LNCAP (cell line): ENCODE results near the gene CDH13.

Source experiments
- TF ChIP-seq, protein P1 (sequence below): fragments of 450-650 bp; IDR thresholded peaks from 2 replicates; pipeline ENCODE4 v1.5.1; 2017; ENCODE audit warnings: mild to moderate bottlenecking

The CDH13 gene

DNA sequence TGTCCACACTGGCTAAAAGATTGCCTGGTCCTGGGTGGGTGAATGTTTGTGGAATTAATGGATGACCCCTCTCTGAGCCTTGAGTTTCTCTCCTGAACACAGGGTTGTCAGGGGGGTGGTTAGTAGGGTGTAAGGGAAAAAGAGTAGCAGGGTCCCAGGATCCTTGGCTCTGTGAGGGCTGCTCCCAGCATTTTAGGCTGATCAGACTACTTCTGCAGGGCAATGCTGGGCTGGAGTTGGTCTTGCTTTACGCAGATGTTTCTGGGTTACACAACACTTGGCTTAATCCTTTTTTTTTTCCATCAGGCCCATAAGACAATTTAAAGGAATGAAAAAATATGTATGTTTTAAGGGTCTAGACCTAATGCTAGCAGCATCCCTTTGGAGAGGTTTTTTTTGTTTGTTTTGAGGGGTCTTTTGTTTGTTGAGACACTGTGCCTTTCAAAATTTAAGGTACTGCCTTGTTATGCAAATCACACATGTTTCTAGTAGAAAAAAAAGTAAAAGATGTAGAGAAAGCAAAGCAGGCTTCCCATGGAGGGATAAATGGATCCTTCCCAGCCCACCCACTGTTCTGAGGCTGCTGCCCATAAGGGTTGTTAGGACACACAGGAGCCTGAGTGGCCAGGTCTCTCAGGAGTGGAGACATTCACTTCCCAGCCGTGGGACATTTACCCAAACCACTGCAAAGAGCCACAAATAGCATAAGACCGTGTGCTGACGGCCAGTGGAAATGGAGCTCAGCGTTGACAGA, 955.4 kb downstream of the CDH13 start:
- TF ChIP-seq, protein P1, sequence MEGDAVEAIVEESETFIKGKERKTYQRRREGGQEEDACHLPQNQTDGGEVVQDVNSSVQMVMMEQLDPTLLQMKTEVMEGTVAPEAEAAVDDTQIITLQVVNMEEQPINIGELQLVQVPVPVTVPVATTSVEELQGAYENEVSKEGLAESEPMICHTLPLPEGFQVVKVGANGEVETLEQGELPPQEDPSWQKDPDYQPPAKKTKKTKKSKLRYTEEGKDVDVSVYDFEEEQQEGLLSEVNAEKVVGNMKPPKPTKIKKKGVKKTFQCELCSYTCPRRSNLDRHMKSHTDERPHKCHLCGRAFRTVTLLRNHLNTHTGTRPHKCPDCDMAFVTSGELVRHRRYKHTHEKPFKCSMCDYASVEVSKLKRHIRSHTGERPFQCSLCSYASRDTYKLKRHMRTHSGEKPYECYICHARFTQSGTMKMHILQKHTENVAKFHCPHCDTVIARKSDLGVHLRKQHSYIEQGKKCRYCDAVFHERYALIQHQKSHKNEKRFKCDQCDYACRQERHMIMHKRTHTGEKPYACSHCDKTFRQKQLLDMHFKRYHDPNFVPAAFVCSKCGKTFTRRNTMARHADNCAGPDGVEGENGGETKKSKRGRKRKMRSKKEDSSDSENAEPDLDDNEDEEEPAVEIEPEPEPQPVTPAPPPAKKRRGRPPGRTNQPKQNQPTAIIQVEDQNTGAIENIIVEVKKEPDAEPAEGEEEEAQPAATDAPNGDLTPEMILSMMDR = no peak

DNA sequence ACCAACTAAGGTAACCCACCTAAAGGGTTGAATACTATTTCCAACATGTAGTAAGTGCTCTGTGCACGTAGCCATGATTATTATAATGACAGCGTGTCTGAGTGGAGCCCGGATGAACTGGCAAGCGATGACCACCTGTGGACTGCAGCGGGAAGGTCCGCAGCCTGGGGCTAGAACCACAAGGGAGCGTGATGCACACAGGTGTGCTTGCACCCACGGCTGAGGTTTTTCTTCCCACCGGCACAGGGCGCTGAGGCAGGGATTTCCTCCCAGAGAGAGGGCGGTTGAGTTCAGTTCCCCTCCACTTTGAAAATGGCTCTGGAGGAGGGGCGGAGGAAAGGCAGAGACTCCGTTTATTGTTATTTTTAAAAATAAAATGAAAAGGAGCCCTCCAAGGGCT, 959.3 kb downstream of the CDH13 start:
- TF ChIP-seq, protein P1 = no peak

DNA sequence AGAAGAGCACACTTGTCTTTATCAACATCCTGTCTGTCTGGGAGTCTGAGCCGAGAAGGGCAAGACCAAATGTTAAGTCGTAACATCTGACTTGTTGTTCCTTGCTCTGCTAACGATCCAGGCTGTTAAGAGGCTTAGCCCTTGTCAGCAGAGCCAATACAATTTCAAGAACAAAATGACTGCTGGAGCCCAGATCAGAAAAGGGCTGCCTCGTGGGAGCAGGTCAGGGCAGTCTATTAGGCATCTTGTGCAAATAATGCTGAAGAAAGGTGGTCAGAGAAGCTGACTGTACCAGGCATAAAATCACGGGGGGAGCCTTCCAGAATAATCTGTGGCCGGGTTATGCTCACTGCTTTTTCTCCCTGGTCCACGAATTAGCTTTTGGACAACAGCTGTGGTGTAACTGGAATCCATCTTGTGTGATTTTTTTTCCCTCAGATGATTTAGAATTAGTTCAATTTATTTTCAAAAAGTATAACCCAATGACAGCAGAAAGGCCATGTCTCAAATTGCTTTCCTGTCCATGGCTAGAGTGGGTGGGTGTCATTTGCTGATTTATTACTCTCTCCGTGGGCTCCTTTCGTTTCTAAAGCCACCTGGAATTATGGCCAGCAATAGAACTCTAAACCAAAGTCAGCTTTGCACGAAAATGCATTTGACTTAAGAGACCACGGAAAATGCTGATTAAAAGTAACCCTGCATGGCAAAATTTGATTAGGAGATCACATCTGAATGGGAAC, 959.9 kb downstream of the CDH13 start:
- TF ChIP-seq, protein P1 = no peak

DNA sequence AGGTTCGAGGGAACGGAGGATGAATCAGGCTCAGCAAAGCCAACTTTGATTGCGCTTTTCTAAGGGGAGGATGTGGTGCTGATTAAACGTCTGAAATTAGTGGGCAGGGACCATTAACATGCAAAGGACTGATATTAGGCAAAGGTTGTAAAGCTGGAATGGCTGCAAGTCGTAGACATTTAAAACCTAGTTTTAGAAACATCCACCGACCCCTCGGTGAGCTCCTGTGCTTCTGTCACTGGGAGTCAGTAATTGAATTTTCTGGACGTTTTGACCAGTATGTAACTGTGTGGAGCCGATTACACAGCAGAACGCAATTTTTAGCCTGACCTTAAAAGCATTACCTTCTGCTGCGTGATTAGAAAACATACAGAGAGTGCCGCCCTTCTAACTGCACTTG, 960.4 kb downstream of the CDH13 start:
- TF ChIP-seq, protein P1 = no peak

DNA sequence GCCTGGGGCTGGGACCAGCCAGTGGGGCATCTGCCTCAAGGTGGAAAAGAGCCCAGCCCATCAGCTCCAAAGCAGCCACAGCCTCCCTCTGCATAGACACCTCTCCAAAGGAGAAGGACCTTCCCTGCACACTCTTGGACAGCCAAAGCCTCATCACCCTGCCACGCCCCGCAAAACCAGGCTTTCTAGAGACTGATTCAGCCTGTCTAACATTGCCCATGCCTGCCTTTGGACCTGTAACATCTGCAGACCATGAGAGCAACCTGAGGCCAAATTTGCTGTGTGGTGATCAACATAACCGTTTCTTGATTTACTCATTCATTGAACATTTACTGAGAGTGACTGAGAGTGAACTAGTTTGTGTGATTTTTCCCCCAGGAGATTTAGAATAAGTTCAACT, 961.3 kb downstream of the CDH13 start:
- TF ChIP-seq, protein P1 = no peak

DNA sequence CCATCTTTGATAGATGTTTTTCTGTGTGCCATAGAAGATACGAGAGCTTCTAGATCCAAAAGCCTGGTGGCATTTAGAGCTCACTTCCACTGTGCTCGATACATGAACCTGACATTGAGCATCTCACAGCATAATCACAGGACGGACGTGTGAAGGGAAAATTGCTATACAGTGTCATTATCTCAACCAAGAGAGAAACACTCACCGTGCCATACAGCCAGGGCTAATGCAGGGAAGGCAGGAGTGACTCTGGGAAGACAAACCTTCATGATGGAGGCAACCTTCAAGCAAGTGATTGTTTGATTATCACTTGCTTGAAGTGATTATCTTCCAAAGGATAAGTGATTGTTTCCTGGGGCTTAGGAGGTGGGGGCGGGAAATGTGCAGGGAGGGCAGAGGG, 962.8 kb downstream of the CDH13 start:
- TF ChIP-seq, protein P1 = no peak

DNA sequence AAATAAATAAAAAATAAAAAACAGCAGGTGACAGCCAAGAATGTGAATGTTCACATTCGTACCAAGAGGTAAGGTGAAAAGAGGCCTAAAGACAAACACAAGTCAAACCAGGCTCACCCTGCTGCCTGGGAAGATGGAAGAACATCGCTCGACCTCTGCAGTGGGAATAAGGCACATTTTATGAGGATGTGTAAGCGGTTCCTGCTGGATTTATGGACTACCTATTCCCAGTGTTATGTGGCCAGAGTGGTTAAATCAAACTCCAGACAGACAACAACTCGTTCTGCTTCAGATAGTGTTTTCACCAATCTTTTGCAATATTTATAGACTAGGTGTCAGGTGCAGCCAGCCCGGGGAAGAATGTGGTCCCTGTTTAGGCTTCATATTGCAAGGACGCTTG, 966.0 kb downstream of the CDH13 start:
- TF ChIP-seq, protein P1 = no peak
